ENCODE data around the gene GPD2. TPM values are rescaled to one million over a fixed set of nuclear protein-coding genes. Genes with fewer than 3 reads are reported as not detected.

Gene GPD2
- total RNA-seq (46.0 and 46.6 TPM in 2 replicates), polyA plus RNA-seq (21.6 and 23.7 TPM in 2 replicates), polyA minus RNA-seq (ENCODE audit: low replicate concordance) (25.1 and 28.7 TPM in 2 replicates)
- 18.3 and 20.9 TPM in 2 replicates for polyA plus RNA-seq (2012)

DNA sequence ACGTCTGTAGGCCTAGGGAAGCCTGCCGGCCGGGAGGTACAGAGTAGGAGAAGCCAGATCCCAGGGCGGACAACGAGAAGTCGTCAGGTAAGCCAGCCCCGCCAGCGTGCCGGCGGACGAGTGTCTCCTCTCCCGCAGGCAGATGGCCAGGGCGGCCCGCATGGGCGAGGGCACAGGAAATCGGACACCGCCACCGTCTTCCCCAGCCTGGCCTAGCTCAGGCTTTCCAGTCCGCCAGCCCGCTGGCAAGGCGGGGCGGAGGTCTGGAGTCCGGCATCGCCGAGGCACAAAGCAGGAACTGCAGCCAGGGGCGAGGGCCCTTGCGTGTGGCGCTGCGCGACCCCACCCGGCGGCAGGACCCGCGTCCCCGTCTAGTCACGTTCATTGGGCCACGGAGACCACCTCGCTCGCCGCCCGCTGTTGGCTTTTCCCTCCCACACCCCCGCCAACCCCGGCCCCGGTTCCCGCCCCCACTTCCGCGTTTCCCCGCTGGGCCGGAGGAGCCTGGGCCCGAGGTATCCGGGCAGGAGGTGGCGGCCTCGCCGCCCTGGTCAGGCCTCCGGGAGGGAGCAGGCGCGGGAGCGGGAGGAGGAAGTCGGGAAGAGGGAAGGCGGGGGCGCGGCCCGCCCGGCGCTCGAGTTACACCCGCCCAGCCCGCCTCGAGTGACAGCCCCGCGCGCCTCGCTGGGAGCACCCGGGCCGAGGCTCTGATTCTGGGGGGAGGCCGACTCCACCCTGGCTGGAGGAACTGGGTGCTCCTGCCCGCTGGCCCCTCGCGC, at the start of gene GPD2:
Gene GPD2, plus strand, starts transcription at position 662 of the 779 bp plus-strand sequence. CDS start 39,727 bp downstream, outside the sequence.
- H3K4me2 ChIP-seq (ENCODE audit: extremely low read depth, insufficient read depth, low read length) = peak within 1 kb of the TSS; percentile 89
- H3K79me2 ChIP-seq (ENCODE audit: control insufficient read depth, insufficient read depth, low read length) = peaks cover 24% of the 10 kb centered on the region
- no peaks in the 10 kb centered on the region for H3K27me3 ChIP-seq (ENCODE audit: control insufficient read depth, insufficient read depth, low read length)
- peak within 1 kb of the TSS; percentile 86 for H3K9ac ChIP-seq (ENCODE audit: insufficient read depth, low read length)
- peak within 1 kb of the TSS; percentile 79 for H2AFZ ChIP-seq (ENCODE audit: low read length)
- TF ChIP-seq CTCF (conservative IDR thresholded peaks at IDR 0.05 in 1 of 2, IDR thresholded peaks at IDR 0.05 in 1 of 2; ENCODE audit: low read depth in 1 of 2, low read length in 2 of 2) = no peak
- no peaks in the 10 kb centered on the region for H4K20me1 ChIP-seq (ENCODE audit: control insufficient read depth, extremely low read depth, insufficient read depth, low read length)
- no peaks in the 10 kb centered on the region for H3K9me3 ChIP-seq (ENCODE audit: control insufficient read depth, insufficient read depth, low read depth, low read length)
- H3K4me1 ChIP-seq (ENCODE audit: control insufficient read depth, extremely low read depth, insufficient read depth, low read length) = peaks cover 7% of the 10 kb centered on the region
- DNase-seq (ENCODE audit: low read depth in 2 of 2) = peak; percentile 88 to 89
- H3K4me3 ChIP-seq (replicated peaks in 1 of 4; ENCODE audit: control extremely low read depth in 1 of 4, insufficient read depth in 1 of 4, low read depth in 3 of 4, low read length in 4 of 4) = peak within 1 kb of the TSS; percentile 45 to 79 (median 66)
- H3K27ac ChIP-seq (ENCODE audit: insufficient read depth, low read length) = peak within 1 kb of the TSS; percentile 95
- no peaks in the 10 kb centered on the region for H3K36me3 ChIP-seq (ENCODE audit: control insufficient read depth, insufficient read depth, low read length)

- no peak overlapping the region for H3K4me3 ChIP-seq (replicated peaks in 1 of 4; ENCODE audit: control extremely low read depth in 1 of 4, insufficient read depth in 1 of 4, low read depth in 3 of 4, low read length in 4 of 4)
- no peak overlapping the region for H3K9ac ChIP-seq (ENCODE audit: insufficient read depth, low read length)
- H2AFZ ChIP-seq (ENCODE audit: low read length) = no peak overlapping the region
- H4K20me1 ChIP-seq (ENCODE audit: control insufficient read depth, extremely low read depth, insufficient read depth, low read length) = no peaks in the 10 kb centered on the region
- no peaks in the 10 kb centered on the region for H3K27me3 ChIP-seq (ENCODE audit: control insufficient read depth, insufficient read depth, low read length)
- DNase-seq (ENCODE audit: low read depth in 2 of 2) = no peak
- H3K27ac ChIP-seq (ENCODE audit: insufficient read depth, low read length) = no peak overlapping the region
- H3K4me1 ChIP-seq (ENCODE audit: control insufficient read depth, extremely low read depth, insufficient read depth, low read length) = no peaks in the 10 kb centered on the region
- no peaks in the 10 kb centered on the region for H3K9me3 ChIP-seq (ENCODE audit: control insufficient read depth, insufficient read depth, low read depth, low read length)
- H3K4me2 ChIP-seq (ENCODE audit: extremely low read depth, insufficient read depth, low read length) = no peak overlapping the region
- no peaks in the 10 kb centered on the region for H3K79me2 ChIP-seq (ENCODE audit: control insufficient read depth, insufficient read depth, low read length)
- no peaks in the 10 kb centered on the region for H3K36me3 ChIP-seq (ENCODE audit: control insufficient read depth, insufficient read depth, low read length)
- TF ChIP-seq EZH2 (IDR thresholded peaks at IDR 0.05; ENCODE audit: low read length, missing control alignments) = no peak
These were observed 42.0 kb upstream of the GPD2 start for GRCh38 chr2:156394033-156394741.

- Histone ChIP-seq H3K4me3 (replicated peaks in 1 of 4; ENCODE audit: control extremely low read depth in 1 of 4, insufficient read depth in 1 of 4, low read depth in 3 of 4, low read length in 4 of 4) (no peak overlapping the region), H3K4me1 (ENCODE audit: control insufficient read depth, extremely low read depth, insufficient read depth, low read length) (peaks cover 5% of the 10 kb centered on the region), H3K9me3 (ENCODE audit: control insufficient read depth, insufficient read depth, low read depth, low read length) (no peaks in the 10 kb centered on the region), H4K20me1 (ENCODE audit: control insufficient read depth, extremely low read depth, insufficient read depth, low read length) (no peaks in the 10 kb centered on the region), H3K36me3 (ENCODE audit: control insufficient read depth, insufficient read depth, low read length) (no peaks in the 10 kb centered on the region), H3K27ac (ENCODE audit: insufficient read depth, low read length) (no peak overlapping the region), H3K4me2 (ENCODE audit: extremely low read depth, insufficient read depth, low read length) (no peak overlapping the region), H3K79me2 (ENCODE audit: control insufficient read depth, insufficient read depth, low read length) (no peaks in the 10 kb centered on the region), H3K27me3 (ENCODE audit: control insufficient read depth, insufficient read depth, low read length) (no peaks in the 10 kb centered on the region), H3K9ac (ENCODE audit: insufficient read depth, low read length) (no peak overlapping the region), H2AFZ (ENCODE audit: low read length) (no peak overlapping the region)
- DNase-seq (ENCODE audit: low read depth in 2 of 2) = no peak
- no peak for TF ChIP-seq EZH2 (IDR thresholded peaks at IDR 0.05; ENCODE audit: low read length, missing control alignments)
- TF ChIP-seq CTCF (conservative IDR thresholded peaks at IDR 0.05 in 1 of 2, IDR thresholded peaks at IDR 0.05 in 1 of 2; ENCODE audit: low read depth in 1 of 2, low read length in 2 of 2) = no peak
These were observed 40.1 kb upstream of the GPD2 start for GRCh38 chr2:156396126-156396525.
